Measurements from ENCODE around the gene IQCM.
"Not testable (repeated sequence)": the region's sequence is repeated elsewhere in the genome, so short reads cannot be mapped to it uniquely, and the experiment has no call there.

IQCM gene

DNA sequence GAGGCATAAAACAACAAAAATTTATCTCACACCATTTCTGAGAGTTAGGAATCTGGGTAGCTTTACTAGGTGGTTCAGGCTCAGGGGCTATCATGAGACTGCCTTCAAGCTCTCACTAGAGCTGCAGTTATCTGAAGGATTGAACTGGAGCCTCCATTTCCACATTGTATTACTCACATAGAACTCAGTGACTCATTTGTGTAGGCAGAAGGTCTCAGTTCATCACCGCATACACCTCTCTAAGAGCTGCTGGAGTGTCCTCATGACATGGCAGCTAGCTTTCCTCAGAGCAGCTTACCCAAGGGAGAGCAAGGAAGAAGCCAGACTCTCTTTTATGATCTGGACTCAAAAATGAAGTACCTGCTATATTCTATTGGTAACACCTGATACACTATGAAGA is 389.2 kb downstream of the IQCM start:
- DNase-seq, result no peak

DNA sequence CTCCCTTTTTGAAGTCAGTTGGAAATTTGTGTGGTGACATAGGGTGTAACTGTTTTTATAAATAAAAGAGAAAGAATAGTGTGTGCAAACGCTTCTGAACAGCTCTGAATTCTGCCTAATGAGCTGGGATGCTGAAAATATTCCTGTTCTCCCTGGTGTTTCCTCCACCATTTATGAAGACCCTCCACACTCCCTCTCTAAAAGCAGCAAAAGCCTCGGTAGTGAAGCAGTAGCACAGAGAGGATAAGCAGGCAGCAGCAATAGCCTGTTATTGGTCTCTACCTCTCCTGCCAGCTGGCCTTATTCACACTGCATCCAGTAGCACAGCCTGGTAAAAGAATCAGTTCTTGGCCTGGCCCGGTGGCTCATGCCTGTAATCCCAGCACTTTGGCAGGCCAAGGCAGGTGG is 406.1 kb downstream of the IQCM start:
- no peak for DNase-seq

DNA sequence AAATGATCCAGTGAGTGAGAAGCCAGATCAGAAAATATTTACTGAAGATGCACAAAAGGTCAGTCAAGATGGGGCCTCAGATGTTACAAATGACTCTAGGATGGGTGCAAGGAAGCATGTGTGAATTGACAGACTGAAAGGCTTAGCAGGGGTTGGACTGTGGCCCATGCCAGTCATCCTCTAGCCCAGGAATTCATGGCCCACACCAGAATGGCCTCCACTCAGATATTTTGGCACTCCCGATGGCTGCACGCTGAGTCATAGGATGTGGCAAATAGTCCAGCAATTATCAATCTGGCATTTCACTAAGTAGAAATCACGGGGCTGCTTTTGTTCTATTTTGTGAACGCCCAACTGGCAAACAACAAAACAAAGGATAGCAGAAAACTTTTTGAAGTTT is 406.5 kb downstream of the IQCM start:
- DNase-seq, result no peak

- no peak for DNase-seq
Observed at GRCh38 chr4:149404143-149404542, 411.5 kb downstream of the IQCM start.

DNA sequence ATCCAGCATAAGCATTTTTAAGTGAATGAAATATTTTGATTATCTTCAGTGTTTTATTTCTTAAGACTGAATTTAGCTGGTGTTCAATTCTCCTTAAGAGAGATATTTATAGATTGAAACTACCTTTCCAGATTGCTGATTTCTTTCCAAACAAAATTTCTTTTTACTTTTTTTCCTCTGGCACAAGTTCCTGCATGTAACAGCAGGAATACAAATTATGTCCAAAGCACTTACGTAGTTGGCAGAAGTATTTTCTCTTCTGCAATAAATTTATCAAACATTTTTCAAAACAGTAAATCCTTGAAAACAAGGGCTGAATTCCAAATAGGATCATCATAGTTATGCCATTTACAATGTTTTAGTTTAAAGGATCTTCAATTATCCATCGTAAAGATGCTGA is 412.6 kb downstream of the IQCM start:
- DNase-seq, result no peak

DNA sequence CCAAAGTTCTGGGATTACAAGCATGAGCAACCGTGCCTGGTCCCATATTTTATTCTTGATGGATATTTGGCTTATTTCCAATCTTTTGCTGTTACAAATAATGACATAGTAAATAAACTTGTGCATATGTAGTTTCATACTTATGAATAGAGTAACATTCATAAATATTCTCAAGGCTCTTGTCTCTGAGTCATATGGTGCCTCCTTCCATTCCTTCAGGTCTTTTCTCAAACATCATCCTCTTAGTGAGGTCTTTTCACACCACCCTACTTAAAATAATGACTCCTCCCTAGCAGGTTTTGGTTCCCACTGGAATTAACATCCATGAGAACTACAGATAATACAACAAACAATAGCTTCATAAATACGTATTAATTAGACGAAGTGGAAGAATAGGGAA is 416.6 kb downstream of the IQCM start:
- no peak for DNase-seq

- DNase-seq, result peak; percentile 12
Observed at GRCh38 chr4:149370785-149371420, 444.7 kb downstream of the IQCM start.

DNA sequence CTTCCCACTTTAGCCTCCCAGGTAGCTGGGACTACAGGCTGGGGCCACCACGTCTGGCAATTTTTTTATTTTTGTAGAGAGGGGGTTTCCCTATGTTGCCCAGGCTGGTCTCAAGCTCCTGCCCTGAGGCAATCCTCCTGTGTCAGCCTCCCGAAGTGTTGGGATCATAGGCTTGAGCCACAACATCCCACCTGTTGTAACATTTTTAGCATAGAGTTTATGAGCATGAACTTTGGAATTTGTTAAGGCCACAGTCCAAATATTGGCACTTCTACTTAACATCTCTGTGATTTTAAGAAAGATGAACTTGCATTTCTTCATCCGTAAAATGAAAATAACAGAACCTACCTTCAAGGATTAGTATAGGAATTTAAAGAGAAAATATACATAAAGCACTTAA is 445.6 kb downstream of the IQCM start:
- no peak for DNase-seq

GRCh38 chr4:149353241-149353640 is 462.4 kb downstream of the IQCM start:
- DNase-seq, result no peak

- DNase-seq, result no peak
Observed at GRCh38 chr4:149349541-149349940, 466.1 kb downstream of the IQCM start.

GRCh38 chr4:149347139-149347538 is 468.5 kb downstream of the IQCM start:
- DNase-seq, result no peak

DNA sequence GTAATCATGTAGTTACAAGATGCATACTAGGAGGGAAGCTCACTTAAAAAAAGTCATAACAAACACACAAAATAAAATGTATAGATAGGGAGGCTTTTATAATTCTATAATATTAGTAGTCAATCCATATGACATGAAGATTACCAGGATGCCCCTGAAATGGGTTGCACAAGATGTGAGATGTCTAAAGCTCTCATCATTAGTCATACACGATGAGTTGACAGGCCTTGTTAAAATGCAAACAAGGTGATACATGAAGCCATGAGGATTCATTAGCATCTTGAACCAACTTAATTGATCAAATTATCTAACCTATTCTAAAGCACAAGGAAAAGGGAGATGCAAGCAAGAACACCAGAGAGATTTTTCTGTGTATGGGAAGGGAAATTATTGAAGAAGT is 470.2 kb downstream of the IQCM start:
- no peak for DNase-seq

- no peak for DNase-seq
Observed at GRCh38 chr4:149344436-149344835, 471.2 kb downstream of the IQCM start.

- DNase-seq, result no peak
Observed at GRCh38 chr4:149343614-149344013, 472.0 kb downstream of the IQCM start.

DNA sequence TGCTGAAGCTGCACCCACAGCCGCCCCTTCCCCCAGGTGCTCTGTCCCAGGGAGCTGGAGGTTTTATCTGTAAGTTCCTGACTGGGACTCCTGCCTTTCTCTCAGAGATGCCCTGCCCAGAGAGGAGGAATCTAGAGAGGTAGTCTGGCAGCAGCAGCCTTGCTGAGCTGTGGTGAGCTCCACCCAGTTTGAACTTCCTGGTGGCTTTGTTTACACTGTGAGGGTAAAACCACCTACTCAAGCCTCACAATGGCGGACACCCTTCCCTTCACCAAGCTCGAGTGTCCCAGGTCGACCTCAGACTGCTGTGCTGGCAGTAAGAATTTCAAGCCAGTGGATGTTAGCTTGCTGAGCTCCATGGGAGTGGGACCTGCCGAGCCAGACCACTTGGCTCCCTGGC is 474.5 kb downstream of the IQCM start:
- DNase-seq, result not testable (repeated sequence)

- DNase-seq, result no peak
Observed at GRCh38 chr4:149328161-149328560, 487.5 kb downstream of the IQCM start.

DNA sequence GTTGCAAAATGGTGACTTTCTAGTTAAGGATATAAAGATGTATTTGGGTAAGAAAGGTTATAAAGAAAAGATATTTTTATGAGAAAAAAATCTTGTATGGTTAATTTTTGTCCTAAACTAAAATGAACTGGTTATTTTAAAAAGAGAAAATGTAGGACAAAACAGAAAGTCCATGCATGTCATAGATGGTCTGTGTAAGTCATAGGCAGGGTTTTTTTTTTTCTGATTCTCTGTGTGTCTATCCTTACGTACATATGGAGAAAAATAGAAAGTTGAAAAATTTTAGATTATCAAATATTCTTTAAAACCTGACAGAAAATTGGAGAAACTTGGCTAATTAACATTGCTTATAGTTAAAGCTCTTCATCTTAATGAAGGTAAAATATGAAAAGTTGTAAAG is 493.4 kb downstream of the IQCM start:
- no peak for DNase-seq

DNA sequence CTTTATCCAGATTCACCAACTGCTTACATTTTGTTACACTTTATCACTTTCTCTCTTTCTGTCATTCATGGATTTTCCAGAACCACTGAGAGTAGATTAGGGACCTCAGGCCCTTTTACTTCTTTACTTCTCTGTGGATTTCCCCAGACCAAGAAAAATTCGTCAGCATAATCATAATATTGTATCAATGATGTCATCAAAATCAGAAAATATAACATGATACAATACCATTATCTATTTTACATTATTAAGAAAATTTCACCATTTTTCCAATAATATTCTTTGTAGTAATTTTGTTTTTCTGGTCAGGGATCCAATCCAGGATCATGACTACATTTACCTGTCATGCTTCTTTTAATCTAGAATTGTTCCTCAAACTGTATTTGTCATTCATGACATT is 494.2 kb downstream of the IQCM start:
- DNase-seq, result no peak

GRCh38 chr4:149311076-149311475 is 504.6 kb downstream of the IQCM start:
- DNase-seq, result no peak

DNA sequence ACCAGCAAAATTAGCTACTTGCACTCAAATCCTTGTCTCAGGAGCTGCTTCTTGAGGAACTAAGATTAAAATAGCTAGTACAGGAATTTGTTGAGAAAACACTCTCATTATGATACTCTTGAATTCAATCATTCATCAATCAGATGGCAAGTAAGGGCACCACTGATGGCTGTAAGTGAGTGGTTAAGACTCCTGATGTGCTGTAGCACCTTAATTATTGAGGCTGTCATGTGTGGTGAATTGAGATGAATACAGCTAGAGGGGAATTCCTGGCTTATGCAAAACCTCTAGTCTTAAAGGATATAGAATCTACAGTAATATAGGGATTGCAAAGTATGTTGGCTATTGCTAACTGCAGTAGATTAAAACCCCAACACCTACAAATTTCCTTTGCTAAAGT is 509.1 kb downstream of the IQCM start:
- DNase-seq, result no peak
